Adrenal gland (tissue), 12 donors: ENCODE measurements around the gene AFAP1L2. TPM values are rescaled to one million over a fixed set of nuclear protein-coding genes. Genes with fewer than 3 reads are reported as not detected.

ENCODE experiments used
- DNase-seq, 7 donors: peaks; one replicate each; pipeline ENCODE4 v3.0.0-alpha.2; 2019 to 2020
- H3K27ac ChIP-seq, 5 donors: fragments of 200-600 bp; sonication (generic) in 4 of 5; 1 replicate in 3 of 5; 2 replicates in 2 of 5; pipeline versions ENCODE4 v1.5.1 to v1.8.0; 2016 to 2020; ENCODE audit warnings: mild to moderate bottlenecking in 1 of 5
- H3K27me3 ChIP-seq: fragments of 200-600 bp; 2 replicates; pipeline ENCODE4 v1.8.0; 2021
- H3K36me3 ChIP-seq, 2 donors: fragments of 200-600 bp; replicated peaks in 1 of 2; 1 replicate in 1 of 2; 2 replicates in 1 of 2; pipeline versions ENCODE4 v1.5.1 to v1.8.0; 2018 to 2022
- H3K4me1 ChIP-seq, 2 donors: fragments of 200-600 bp; replicated peaks in 1 of 2; 1 replicate in 1 of 2; 2 replicates in 1 of 2; pipeline versions ENCODE4 v1.5.1 to v1.8.0; 2018 to 2021
- H3K4me3 ChIP-seq, 4 donors: fragments of 200-600 bp; sonication (generic) in 3 of 4; one replicate each; pipeline ENCODE4 v1.5.1; 2016 to 2018
- H3K9me3 ChIP-seq, 3 donors: fragments of 200-600 bp; sonication (generic) in 1 of 3; replicated peaks in 1 of 3; 1 replicate in 2 of 3; 2 replicates in 1 of 3; pipeline versions ENCODE4 v1.5.1 to v1.8.0; 2016 to 2021
- CTCF ChIP-seq, 6 experiments: fragments of 450-650 bp in 4 of 6; fragments of 200-600 bp in 2 of 6; sonication (generic) in 1 of 6; IDR thresholded peaks; 1 replicate in 5 of 6; 2 replicates in 1 of 6; pipeline versions ENCODE4 v1.5.1 to v1.8.0; 2016 to 2021; ENCODE audit warnings: antibody characterized with exemption in 6 of 6, mild to moderate bottlenecking in 2 of 6, moderate library complexity in 1 of 6
- POLR2A ChIP-seq, 2 donors: fragments of 450-650 bp; IDR thresholded peaks; one replicate each; pipeline ENCODE4 v1.6.1; 2017; ENCODE audit warnings: antibody characterized with exemption in 2 of 2, mild to moderate bottlenecking in 2 of 2, moderate library complexity in 1 of 2
- WGBS, 4 donors: extraction: QIAGEN DNeasy Blood & Tissue Kit in 2 of 4; methylation state at CpG; one replicate each; pipeline versions ENCODE4 v1.1.5 to v1.1.7; 2013 to 2017; 5-methylcytosine and 5-hydroxymethylcytosine counted together
- intact Hi-C, 2 donors: fragments of 100-400 bp; cut with DNase I; formaldehyde crosslinking; loops; one replicate each; pipeline versions ENCODE4 v1.14.1 to v1.15.0; 2022 to 2023
- polyA plus RNA-seq, 3 donors: library from polyadenylated mRNA; stranded (reverse); fragments of 200-250 nt in 2 of 3; fragments of 350-450 nt in 1 of 3; fragmentation: Illumina TruSeq in 1 of 3; extraction: RNeasy Lipid Tissue Mini Kit (QIAGEN cat#74804) in 1 of 3; gene quantifications; one replicate each; pipeline ENCODE4 v1.2.3, GENCODE V29; 2013 to 2014
- total RNA-seq, 9 donors: library from RNA; depleted of rRNA in 4 of 9; stranded (reverse); fragments of >200 nt in 4 of 9; fragments of 120-200 nt in 1 of 9; fragmentation: NEBNext Ultra II Directional in 1 of 9; extraction: Animal tissue kit (Norgen Biotek cat#: 25700) in 1 of 9; gene quantifications; one replicate each; pipeline versions ENCODE4 v1.1.0 to v1.2.4, GENCODE V29; 2013 to 2023
- donor health status: healthy with polysubstance abuse.
- donor health status: Bipolar disorder and iron deficiency.
- donor health status: DM: yes; HTN: yes; CAD: no.
- donor health status: DM: no; HTN: no; CAD: no.
- donor health status: DM: no; HTN: no; CAD: no.
- donor health status: DM: yes; HTN: yes; CAD: no.

AFAP1L2 gene
- total and polyA plus RNA-seq, 12 donors: 1.4 to 9.4 (median 3.7) TPM

- H3K9me3 ChIP-seq: no peaks in the 10 kb centered on the region
- no peak for DNase-seq
- intact Hi-C loops: no loop called here
- H3K4me1 ChIP-seq: no peaks in the 10 kb centered on the region
- no peak overlapping the region for H3K4me3 ChIP-seq
- no peaks in the 10 kb centered on the region for H3K27me3 ChIP-seq
- no peak for TF ChIP-seq POLR2A (IDR thresholded peaks at IDR 0.05)
- no peak for TF ChIP-seq CTCF (IDR thresholded peaks at IDR 0.05)
- H3K36me3 ChIP-seq: no peaks in the 10 kb centered on the region
- whole genome bisulfite sequencing, 4 donors: 56 to 62% (median 58%) methylated on average over 7 to 8 of the region's 8 CpGs
- H3K27ac ChIP-seq: no peak overlapping the region
Measured at GRCh38 chr10:114286921-114287320, 117.4 kb downstream of the AFAP1L2 start.

GRCh38 chr10:114285961-114286441 lies 118.3 kb downstream of the AFAP1L2 start:
- DNase-seq: no peak
- H3K36me3 ChIP-seq: no peaks in the 10 kb centered on the region
- H3K4me1 ChIP-seq: no peaks in the 10 kb centered on the region
- no peak overlapping the region for H3K27ac ChIP-seq
- H3K9me3 ChIP-seq: no peaks in the 10 kb centered on the region
- no peak overlapping the region for H3K4me3 ChIP-seq
- intact Hi-C loops: no loop called here
- no peak for TF ChIP-seq CTCF (IDR thresholded peaks at IDR 0.05)
- TF ChIP-seq POLR2A (IDR thresholded peaks at IDR 0.05): no peak
- peaks cover 7% of the 10 kb centered on the region for H3K27me3 ChIP-seq
- 84 to 99% (median 90%) methylated on average over 11 to 31 of the region's 31 CpGs for WGBS, 4 donors

GRCh38 chr10:114284346-114285071 lies 119.8 kb downstream of the AFAP1L2 start:
- TF ChIP-seq CTCF (IDR thresholded peaks at IDR 0.05): no peak
- TF ChIP-seq POLR2A (IDR thresholded peaks at IDR 0.05): no peak
- Histone ChIP-seq H3K4me1 (no peaks in the 10 kb centered on the region), H3K36me3 (no peaks in the 10 kb centered on the region), H3K27me3 (peaks cover 7% of the 10 kb centered on the region), H3K4me3 (no peak overlapping the region), H3K9me3 (no peaks in the 10 kb centered on the region), H3K27ac (no peak overlapping the region)
- intact Hi-C loops: no loop called here
- 80 to 86% (median 84%) methylated on average over 5 to 13 of the region's 13 CpGs for WGBS, 4 donors
- no peak for DNase-seq

GRCh38 chr10:114283535-114284234 lies 120.6 kb downstream of the AFAP1L2 start:
- Histone ChIP-seq H3K27me3 (peaks cover 7% of the 10 kb centered on the region), H3K36me3 (no peaks in the 10 kb centered on the region), H3K4me3 (no peak overlapping the region), H3K9me3 (no peaks in the 10 kb centered on the region), H3K27ac (no peak overlapping the region), H3K4me1 (no peaks in the 10 kb centered on the region)
- intact Hi-C loops: no loop called here
- 83 to 90% (median 87%) methylated on average over 6 of the region's 6 CpGs for WGBS, 4 donors
- no peak for DNase-seq
- TF ChIP-seq CTCF (IDR thresholded peaks at IDR 0.05) (no peak), POLR2A (IDR thresholded peaks at IDR 0.05) (no peak)
